LHCN-M2 (cell line): Measurements from ENCODE around the gene THOC5. TPM values are rescaled to one million over a fixed set of nuclear protein-coding genes. Genes with fewer than 3 reads are reported as not detected.
"Not testable (repeated sequence)": the region's sequence is repeated elsewhere in the genome, so short reads cannot be mapped to it uniquely, and the experiment has no call there.

ENCODE experiments used
- DNase-seq: peaks from one replicate; pipeline ENCODE4 v3.0.0-alpha.2; 2012; ENCODE audit warnings: low read depth
- polyA plus RNA-seq: library from polyadenylated mRNA; unstranded; fragments of >200 nt; gene quantifications from one replicate; pipeline ENCODE4 v1.2.1, GENCODE V29; 2012; ENCODE audit warnings: missing spikeins
- total RNA-seq: library from RNA; depleted of rRNA; stranded (reverse); fragments of >200 nt; gene quantifications from 2 replicates; pipeline ENCODE4 v1.2.3, GENCODE V29; 2014; rRNA removed

The THOC5 gene
- total RNA-seq: 40.3 and 42.6 TPM in 2 replicates
- polyA plus RNA-seq: 38.0 TPM

DNA sequence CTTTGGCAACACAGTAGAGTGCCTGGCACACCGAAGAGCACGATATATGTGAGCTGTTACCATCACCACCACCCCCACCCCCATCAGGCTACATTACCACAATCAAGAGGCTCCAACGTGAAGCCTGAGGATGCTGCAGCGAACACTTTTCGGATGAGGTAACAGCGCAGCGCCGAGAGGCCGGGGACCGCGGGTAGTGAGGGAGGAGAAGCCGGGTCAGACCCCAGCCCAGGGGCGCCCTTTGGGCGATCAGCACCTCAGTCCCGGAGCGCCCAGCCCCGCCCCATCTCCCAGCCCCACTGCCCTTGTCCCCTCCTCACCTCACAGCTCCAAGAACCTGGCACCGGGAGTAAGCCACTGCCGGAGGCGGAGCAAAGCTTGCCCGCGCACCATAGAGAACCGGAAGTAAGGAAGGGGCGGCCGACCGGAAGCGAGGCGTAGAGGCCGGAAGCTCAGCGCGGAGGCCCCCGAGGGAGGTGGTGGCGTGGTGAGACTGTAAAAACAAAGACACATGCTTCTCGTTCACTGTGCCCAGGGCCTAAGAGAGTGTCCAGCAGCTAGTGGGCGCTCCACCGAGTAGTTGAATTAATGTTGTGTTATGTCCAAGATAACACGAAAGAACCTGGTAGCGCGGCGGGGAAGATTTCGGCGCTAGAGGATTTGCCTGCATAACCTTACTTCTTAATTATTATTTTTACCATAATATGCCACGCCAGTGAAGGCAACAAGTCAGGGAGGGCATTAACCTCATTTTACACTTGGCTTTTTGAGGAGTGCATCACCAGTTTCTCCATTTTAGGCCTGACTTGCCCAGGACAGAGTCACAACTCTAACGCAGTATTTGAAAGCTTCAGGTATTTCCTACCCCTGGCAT is at the start of gene THOC5:
TSS of gene THOC5 (minus strand) at position 407 of the 874 bp plus-strand sequence. CDS start 4,610 bp downstream, outside the sequence.
- peak; percentile 96 for DNase-seq

DNA sequence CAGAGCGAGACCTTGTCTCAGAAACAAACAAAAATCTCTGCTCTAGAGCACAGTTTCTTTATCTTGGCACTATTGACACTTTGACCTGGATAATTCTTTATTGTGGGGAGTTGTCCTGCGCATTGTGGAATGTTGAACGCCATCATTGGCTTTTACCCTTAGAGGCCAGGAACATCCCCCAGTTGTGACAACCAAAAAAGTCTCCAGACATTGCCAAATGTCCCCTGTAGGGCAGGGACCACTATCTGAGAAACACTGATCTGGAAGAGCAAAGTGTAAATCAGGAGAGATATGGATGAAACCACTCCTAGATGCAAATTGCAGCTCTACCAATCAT is 45.1 kb upstream of the THOC5 start:
- DNase-seq: no peak

DNA sequence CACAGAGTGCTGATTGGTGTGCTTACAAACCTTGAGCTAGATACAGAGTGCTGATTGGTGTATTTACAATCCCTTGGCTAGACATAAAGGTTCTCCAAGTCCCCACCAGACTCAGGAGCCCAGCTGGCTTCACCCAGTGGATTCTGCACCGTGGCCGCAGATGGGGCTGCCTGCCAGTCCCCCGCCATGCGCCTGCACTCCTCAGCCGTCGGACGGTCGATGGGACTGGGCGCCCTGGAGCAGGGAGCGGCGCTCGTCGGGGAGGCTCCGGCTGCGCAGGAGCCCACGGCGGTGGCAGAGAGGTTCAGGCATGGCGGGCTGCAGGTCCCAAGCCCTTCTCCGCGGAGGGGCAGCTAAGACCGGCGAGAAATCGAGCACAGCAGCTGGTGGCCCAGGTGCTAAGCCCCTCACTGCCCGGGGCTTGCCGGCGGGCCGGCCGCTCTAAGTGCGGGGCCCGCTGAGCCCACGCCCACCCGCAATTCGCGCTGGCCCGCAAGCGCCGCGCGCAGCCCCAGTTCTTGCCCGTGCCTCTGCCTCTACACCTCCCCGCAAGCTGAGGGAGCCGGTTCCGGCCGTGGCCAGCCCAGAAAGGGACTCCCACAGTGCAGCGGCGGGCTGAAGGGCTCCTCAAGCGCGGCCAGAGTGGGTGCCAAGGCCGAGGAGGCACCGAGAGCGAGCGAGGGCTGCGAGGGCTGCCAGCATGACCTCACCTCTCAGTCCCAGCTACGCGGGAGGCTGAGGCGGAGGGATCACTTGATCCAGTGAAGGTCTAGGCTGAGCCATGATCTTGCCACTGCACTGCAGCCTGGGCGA is 44.5 kb upstream of the THOC5 start:
- DNase-seq: not testable (repeated sequence)

DNA sequence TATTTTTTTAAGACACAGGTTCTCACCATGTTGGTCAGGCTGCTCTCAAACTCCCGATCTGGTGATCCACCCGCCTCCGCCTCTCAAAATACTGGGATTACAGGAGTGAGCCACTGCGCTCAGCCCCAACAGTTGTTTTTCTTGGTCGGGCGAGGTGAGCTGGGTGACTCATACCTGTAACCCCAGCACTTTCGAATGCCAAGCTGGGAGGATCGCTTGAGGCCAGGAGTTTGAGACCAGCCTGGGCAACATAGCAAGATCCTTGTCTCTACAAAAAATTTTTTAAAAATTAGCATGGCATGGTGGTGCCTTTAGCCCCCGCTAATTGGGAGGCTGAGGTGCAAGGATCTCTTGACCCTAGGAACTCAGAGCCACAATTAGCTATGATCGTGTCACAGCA is 42.9 kb upstream of the THOC5 start:
- DNase-seq: no peak

DNA sequence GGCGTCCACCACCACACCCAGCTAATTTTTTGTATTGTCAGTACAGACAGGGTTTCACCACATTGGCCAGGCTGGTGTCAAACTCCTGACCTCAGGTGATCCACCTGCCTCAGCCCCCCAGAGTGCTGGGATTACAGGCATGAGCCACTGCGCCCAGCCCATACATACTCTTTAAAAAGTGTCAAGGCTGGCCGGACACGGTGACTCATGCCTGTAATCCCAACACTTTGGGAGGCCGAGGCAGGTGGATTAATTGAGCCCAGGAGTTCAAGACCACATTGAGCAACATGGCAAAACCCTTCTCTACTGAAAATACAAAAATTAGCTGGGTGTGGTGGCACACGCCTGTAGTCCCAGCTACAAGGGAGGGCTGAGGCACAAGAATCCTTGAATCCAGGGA is 40.9 kb upstream of the THOC5 start:
- DNase-seq: not testable (repeated sequence)

DNA sequence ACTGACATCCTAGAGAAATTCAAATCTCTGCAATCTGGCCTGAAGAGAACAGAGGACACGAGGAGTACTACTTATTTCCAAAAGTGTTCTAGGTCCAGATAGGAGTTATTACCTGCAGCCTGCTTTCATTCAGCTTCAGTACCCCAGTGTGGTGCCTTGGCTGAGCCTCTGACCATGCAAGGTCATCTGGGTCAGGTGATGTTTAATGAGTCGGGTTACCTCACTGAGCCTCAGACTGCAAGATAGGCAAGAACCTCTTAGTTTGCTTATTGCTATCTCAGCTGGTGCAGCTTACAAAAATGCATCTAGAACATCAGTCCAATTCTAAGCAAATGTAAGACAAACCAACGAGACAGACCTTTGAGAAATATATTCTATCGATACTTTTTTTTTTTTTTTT is 40.4 kb upstream of the THOC5 start:
- no peak for DNase-seq

DNA sequence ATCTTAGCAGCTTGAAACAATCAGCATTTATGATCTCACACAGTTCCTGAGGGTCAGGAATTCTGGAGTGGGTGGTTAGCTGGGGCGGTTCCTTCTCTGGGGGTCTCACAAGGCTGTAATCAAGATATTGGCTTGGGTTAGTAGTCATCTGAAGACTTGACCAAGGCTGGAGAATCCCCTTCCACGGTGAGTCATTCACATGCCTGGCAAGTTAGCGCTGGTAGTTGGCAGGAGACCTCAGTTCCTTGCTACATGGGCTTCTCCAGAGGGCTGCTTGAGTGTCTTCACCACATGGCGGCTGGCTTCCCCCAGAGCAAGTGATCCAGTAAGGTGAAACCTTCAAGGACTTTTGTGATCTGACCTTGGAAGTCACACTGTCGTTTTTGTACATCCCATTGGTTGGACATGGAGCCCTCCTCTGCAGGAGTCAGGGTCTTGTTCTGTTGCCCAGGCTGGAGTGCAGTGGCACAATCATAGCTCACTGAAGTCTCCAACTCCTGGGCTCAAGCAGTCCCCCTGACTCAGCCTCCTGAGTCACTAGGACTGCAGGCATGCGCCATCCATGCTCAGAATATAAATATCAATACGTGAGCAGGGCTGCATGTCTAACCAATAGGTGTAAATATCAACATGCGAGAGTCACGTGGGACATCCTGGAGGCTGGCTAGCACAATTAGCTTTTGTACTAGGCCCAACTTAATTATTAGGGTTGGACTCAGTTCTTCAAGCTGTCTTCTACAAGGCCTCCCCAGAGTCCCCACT is 34.6 kb upstream of the THOC5 start:
- DNase-seq: peak; percentile 58

DNA sequence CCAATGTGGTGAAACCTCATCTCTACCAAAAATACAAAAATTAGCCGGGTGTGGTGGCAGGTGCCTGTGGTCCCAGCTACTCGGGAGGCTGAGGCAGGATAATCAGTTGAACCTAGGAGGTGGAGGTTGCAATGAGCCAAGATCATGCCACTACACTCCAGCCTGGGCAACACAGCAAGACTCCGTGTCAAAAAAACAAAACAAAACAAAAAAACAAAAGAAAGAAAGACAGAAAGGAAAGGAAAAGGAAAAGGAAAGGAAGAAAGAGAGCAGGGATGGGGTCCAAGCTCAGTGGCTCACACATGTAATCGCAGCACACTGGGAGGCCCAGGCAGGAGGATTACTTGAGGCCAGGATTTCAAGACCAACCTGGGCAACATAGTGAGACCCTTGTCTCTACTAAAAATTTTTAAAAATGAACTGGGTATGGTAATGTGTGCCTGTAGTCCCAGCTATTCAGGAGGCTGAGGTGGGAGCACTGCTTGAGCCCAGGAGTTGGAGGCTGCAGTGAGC is 32.7 kb upstream of the THOC5 start:
- DNase-seq: not testable (repeated sequence)

DNA sequence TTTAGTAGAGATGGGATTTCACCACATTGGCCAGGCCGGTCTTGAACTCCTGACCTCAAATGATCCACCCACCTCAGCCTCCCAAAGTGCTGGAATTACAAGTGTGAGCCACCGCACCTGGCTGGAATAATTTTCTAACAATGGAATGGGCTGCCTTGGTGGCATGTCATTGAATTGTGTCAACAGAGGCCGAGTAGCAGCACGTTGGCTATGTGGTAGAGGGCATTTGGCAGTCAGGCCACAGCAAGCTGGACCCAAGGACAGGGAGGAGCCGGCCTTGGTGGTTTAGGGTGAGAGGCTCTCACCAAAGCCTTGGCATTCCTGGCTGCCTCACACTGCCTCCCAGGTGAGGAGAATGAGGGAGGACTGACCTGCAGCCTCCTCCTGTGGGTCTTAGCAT is 31.4 kb upstream of the THOC5 start:
- no peak for DNase-seq

DNA sequence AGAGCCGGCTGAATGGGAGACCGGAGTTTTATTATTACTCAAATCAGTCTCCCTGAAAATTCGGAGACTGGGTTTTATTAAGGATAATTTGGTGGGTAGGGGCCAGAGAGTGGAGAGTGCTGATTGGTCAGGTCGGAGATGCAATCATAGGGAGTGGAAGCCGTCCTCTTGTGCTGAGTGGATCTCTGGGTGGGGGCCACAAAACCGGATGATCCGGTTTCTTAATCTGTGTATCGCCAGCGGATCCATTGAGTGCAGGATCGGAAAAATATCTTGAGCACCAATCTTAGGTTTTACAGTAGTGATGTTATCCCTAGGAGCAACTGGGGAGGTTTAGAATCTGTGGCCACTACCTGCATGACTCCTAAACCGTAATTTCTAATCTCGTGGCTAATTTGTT is 28.2 kb upstream of the THOC5 start:
- no peak for DNase-seq

DNA sequence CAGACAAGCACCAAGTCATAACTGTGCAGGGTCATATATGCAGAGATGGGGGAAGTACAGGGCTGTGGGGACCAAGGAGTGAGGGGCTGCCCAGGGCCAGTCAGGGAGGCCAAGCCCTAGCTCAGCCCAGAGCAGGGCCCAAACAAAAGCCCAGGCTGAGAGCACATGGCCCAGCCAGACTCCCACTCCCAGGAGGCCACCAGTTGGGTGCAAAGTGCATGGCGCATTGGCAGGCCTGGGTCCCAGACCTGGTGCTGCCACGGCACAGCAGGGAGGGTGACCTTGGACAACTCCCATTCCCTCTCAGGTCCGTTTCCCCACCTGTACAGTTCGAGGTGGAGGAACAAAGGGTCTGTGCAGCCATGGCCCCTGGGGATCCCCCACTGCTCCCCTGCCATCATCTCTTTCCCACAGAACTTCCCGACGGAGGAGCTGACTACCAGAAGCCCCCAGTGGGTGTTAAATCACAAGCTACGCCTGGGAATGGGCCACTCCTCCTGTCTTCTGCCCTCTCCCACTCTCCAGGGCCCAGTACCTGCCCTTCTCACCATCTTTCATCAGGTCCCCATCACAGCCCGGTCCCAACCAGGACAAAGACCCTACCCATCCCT is 26.7 kb upstream of the THOC5 start:
- no peak for DNase-seq

DNA sequence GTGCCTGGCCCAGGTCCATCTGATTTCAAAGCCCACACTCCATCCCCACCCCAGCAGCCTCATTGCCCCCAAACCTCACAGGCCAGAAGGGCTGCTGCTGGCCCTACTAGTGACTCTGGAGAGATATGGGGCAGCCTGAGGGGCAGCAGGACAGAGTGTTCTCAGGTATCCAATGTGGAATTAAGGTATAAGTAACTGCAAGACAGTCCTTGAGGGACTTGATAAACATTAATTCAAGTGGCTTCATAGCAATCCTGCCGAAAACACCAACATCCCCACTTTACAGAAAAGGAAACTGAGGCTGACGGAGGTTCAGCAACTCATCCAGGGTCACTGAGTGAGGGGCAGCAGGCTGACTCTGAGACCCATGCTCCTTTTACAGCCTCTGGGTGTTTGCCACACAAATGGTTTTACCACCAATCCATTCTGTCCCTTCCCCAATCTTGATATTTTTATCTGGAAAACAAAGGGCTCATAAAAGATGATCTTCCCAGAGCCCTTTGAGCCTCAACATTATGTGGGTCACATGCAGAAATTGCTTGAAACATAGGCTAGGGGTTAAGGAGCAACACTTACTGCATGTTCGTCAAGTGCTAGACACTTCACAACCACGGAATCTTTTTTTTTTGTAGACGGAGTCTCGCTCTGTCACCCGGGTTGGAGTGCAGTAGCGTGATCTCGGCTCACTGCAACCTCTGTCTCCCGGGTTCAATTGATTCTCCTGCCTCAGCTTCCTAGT is 25.1 kb upstream of the THOC5 start:
- DNase-seq: no peak

DNA sequence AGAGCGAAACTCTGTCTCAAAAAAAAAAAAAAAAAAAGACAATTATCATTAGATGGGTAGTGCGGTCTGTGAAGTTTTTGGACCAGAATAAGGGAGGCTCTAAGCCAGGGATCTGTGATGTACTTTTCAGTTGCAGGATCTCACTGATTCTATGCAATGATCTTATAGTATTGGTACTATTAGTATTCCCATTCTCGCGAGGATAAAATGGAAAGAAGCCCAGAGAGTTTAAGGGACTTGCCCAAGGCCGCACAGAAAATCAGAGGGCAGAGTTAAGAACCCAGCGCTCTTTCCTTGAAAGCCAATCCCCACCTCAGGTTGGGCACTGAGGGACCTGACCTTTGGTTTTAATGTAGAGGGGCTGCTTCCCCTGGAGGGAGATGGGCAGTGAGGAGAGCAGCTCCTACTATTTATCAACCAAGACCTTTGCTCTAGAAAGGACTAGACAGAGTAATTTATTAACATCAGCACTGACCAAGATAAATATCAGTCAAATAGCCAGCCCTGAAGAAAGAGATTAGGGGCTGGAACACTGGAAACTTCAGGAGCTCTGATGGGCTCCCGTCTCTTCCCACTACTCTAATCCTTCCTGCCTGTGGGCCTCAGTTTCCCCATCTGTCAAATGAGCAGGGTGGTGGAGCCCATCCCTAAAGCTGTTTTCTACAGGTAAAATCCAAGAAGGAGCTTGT is 21.3 kb upstream of the THOC5 start:
- DNase-seq: no peak

DNA sequence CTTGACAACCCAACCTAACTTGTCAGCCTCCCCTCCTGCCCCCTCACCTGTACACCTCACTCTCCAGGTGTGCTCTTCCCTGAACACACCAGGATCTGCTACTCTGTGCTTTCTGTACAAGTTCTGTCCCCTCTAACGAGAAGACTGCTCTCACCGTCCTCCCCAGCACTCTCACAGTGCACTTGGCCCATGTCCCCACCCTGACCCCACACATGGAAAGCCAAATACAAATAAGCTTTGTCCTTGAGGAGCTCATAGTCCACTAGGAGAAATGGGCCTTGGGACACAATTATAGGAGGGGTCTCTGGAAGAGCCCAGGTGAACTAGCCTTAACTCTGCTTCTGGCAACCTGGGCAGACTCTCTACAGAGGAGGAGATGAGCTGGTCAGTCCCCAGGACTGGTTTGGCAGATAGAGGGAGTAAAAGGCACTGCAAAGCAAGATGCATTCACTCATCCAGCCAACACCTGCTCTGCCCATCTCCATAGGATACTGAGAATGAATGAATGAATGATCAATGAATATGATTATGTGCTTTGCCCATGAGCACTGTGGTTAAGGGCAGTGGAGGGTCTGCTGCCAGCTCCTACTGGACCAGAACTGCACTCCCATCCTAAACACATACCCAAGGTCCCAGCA is 17.5 kb upstream of the THOC5 start:
- DNase-seq: no peak

DNA sequence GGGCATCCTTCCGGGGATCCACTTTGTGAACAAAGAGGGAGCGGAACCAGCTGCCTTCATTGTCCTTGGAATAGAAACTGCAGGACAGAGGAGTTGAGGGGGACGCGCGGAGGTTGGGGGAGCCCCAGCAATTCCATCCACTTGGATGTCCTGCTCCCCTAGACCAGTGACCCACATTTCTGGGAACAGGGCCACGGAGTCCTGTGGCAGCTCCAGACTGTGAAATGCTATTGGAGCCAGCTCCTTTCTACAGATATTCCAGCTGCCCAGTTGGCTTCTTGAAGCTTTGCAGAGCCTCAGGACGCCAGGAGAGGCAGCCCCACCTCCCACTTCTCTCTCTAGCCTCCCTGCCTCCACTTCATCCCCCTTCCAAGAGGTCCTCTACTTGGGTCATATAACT is 16.9 kb upstream of the THOC5 start:
- no peak for DNase-seq

DNA sequence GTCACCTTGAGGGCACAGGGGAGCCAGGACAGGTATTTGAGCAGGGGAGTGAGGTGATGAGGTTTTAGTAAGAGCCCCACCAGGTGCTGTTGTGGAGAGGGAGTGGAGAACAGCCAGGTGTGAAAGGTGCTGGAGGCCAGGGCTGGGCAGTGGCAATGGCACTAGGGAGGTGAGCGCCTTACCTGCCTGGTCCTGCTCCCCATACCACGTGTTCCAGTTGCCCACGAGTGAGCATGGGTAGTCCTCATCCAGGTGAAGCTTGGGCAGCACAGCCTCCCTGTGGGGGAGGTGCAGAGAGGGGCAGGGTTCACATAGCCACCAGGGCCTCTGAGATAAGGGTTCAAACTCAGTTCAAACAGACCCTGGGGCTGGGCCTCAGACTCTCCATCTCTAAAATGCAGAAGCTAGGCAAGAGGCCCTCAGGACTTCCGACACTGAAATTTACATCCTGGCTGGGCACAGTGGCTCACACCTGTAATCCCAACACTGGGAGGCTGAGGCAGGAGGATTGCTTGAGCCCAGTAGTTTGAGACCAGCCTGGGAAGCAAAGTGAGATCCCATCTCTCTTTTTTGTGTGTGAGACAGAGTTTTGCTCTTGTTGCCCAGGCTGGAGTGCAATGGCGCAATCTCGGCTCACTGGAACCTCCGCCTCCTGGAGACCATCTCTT is 15.6 kb upstream of the THOC5 start:
- no peak for DNase-seq

DNA sequence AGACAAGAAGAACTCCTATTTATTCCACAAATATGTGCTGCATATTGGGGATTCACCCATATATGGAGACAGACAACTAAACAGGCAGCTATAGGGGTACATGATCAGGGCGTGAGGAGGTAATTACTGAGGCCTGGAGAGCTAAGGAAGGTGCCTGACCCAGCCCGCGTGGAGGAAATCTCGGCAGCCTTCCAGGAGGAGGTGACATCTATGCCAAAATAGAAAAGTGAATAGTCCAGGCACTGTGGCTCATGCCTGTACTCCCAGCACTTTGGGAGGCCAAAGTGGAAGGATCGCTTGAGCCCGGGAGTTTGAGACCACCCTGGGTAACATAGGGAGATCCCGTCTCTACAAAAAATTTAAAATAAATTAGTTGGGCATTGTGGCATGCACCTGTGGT is 13.8 kb upstream of the THOC5 start:
- DNase-seq: no peak

DNA sequence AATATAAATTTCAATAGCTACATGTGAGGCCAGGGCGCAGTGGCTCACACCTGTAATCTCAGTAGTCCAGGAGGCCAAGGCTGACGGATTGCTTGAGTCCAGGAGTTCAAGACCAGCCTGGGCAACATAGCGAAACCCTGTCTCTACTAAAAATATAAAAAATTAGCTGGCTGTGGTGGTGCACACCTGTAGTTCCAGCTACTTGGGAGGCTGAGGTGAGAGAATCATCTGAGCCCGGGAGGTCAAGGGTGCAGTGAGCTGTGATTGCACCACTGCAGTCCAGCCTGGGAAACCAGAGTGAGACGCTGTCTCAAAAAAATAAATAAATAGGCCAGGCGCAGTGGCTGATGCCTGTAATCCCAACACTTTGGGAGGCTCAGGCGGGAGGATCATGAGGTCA is 13.0 kb upstream of the THOC5 start:
- DNase-seq: not testable (repeated sequence)
